Cardiac fibroblast (primary cell): ENCODE measurements around the gene TMEM87A.
A peak's percentile ranks its signal among the peaks of the same experiment; 100 is the strongest.

ENCODE experiments used
- DNase-seq, 2 donors: peaks; one replicate each; pipeline versions ENCODE4 v3.0.0 to v3.0.0-alpha.2; 2010; ENCODE audit warnings: low read depth in 2 of 2
- H3K4me3 ChIP-seq, 2 donors: replicated peaks in 1 of 2; 1 replicate in 1 of 2; 2 replicates in 1 of 2; pipeline ENCODE4 v1.5.1; 2011; ENCODE audit warnings: low read depth in 2 of 2, low read length in 2 of 2, mild to moderate bottlenecking in 2 of 2, moderate library complexity in 1 of 2
- TF ChIP-seq, protein P1 (sequence below): IDR thresholded peaks from one replicate; pipeline ENCODE4 v1.5.1; 2011; ENCODE audit warnings: low read depth, mild to moderate bottlenecking, low read length, inconsistent platforms

The TMEM87A gene

DNA sequence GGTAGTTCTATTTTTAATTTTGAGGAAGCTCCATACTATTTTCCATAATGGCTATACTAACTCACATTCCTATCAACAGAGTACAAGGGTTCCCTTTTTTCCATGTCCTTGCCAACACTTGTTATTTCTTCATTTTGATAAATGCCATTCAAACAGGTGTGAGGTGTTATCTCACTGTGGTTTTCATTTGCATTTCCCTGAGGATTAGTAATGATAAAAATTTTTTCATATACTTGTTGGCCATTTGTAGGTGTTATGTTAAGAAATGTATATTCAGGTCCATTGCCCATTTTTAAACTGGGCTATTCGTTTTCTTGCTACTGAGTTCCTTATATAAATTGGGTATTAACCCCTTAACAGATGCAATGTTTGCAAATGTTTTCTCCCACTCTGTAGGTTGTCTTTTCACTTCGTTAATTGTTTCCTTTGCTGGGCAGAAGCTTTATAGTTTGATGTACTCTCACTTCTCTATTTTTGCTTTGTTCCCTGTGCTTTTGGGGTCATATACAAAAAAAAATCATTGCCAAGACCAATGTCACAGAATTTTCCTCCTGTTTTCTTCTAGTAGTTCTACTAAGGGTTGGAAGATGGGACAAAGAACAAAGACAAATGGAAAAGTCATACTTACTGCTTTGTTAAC is 54.2 kb downstream of the TMEM87A start:
- DNase-seq, result no peak
- H3K4me3 ChIP-seq, result no peak overlapping the region
- TF ChIP-seq, protein P1, sequence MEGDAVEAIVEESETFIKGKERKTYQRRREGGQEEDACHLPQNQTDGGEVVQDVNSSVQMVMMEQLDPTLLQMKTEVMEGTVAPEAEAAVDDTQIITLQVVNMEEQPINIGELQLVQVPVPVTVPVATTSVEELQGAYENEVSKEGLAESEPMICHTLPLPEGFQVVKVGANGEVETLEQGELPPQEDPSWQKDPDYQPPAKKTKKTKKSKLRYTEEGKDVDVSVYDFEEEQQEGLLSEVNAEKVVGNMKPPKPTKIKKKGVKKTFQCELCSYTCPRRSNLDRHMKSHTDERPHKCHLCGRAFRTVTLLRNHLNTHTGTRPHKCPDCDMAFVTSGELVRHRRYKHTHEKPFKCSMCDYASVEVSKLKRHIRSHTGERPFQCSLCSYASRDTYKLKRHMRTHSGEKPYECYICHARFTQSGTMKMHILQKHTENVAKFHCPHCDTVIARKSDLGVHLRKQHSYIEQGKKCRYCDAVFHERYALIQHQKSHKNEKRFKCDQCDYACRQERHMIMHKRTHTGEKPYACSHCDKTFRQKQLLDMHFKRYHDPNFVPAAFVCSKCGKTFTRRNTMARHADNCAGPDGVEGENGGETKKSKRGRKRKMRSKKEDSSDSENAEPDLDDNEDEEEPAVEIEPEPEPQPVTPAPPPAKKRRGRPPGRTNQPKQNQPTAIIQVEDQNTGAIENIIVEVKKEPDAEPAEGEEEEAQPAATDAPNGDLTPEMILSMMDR, result no peak

DNA sequence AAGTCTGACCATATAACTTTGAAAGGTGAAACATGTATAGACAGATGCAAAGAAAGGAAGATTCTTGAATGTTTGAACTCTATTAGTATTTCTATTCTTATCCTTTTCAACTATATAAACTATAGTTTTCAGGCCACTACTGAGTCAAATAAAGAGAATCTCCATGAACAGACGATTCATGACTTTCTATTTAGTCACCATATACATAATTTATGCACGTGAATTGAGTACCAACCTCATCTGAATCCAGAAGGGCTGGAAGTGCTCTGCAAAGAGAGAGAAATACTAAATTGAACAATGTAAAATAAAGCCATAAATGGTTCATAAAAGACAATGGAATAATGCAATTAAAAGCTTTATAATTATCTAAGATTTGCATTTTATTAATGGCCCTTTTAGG is 55.7 kb downstream of the TMEM87A start:
- no peak for DNase-seq
- H3K4me3 ChIP-seq, result no peak overlapping the region
- TF ChIP-seq, protein P1, result no peak

DNA sequence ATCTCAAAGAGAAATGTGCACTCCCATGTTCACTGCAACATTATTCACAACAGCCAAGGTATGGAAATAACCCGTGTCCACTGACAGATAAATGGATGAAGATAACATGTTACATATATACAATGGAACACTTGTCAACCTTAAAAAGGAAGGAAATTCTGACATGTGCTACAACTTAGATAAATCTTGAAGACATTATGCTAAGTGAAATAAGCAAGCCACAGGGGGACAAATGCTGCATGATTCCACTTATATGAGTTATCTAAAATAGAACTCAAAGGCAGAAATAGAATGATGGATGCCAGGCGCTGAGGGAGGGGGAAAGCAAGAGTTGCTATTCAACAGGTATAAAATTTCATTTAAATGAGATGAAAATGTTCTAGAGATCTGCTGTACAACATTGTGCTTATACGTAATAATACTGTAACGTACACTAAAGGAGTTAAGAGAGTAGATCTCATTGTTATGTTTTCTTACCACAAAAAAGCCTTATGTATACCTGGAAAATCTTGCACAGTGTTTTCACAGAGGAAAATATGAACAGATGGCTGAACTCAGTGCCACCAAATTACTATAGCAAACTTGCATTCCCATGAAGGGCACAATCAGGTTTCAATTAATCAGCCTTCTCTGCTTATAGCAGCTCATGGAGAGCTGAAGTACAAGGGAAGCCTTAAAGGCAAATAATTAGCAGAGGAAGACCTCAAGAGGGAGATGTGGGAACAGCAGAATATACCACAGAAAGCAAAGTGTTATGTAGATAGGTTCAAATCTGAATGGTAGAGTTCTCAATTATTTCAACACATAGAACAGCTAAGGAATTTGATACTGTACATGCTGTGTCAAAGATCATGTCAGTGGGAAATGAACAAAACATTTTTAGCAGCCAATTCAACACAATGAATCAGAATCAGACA is 57.1 kb downstream of the TMEM87A start:
- TF ChIP-seq, protein P1, result peak; percentile 6
- no peak overlapping the region for H3K4me3 ChIP-seq
- peak; percentile 11 to 42 for DNase-seq

DNA sequence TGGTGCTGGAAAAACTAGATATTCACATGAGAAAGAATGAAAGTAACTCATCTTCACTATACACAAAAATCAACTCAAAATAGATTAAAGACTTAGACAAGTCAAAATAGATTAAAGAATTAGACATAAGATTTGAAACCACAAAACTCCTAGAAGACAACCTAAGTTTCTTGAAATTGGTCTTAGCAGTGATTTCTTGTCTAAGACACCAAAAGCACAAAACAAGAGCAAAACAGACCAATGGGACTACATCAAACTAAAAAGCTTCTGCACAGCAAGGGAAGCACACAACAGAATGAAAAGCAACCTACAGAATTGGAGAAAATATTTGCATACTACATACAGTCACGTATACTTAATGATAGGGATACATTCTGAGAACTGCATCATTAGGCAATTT is 58.6 kb downstream of the TMEM87A start:
- DNase-seq, result no peak
- H3K4me3 ChIP-seq, result no peak overlapping the region
- TF ChIP-seq, protein P1, result no peak

DNA sequence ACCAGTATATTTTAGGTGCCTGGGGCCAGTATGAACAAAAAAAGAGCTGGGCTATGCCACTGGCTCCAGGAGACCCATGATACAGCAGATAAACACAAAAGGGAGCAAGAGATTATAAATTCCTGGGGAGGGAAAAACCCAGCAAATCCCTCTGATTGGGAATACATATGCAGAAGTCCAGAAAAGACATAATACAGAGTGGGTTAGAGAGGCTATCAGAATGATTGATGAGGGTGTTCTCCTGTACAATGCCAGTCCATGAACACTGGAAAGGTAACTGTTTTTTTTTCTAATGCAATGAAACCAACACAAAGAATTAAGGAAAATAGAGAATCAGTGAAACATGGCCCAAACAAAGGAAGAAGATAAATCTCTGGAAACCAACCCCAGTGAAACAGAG is 59.7 kb downstream of the TMEM87A start:
- TF ChIP-seq, protein P1, result no peak
- no peak for DNase-seq
- H3K4me3 ChIP-seq, result no peak overlapping the region

DNA sequence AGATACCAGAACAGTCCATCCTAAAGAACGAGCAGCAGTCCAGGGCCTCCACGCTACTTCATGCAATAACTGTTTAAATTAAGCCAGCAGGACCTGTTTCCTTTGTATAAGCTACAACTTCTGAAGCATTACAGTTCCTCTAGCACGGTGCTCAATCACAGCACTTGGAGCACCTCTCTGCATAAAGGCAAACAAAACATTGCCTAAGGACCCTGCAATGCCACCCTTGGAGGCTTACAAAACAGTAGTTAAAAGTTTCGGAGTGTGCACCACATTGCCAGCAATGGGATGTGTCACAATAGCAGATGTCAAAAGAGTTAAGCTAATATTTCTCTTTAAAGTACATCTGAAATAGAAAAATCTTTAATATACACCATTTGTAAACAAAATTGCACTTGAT is 62.5 kb downstream of the TMEM87A start:
- TF ChIP-seq, protein P1, result no peak
- no peak for DNase-seq
- H3K4me3 ChIP-seq, result no peak overlapping the region
